Left ventricle myocardium inferior (tissue), 1 donor: ENCODE data around the gene KCNJ11. TPM values are rescaled to one million over a fixed set of nuclear protein-coding genes. Genes with fewer than 3 reads are reported as not detected.
"Not testable (repeated sequence)": the region's sequence is repeated elsewhere in the genome, so short reads cannot be mapped to it uniquely, and the experiment has no call there.

Experiments used
- DNase-seq: peaks from one replicate; pipeline ENCODE4 v3.0.0-alpha.2; 2020
- H3K27ac ChIP-seq: fragments of 200-600 bp; replicated peaks from 2 replicates; pipeline ENCODE4 v1.8.0; 2021
- H3K27me3 ChIP-seq: fragments of 200-600 bp; 2 replicates; pipeline ENCODE4 v1.8.0; 2021; ENCODE audit warnings: low read depth
- H3K36me3 ChIP-seq: fragments of 200-600 bp; 2 replicates; pipeline ENCODE4 v1.8.0; 2021
- H3K4me1 ChIP-seq: fragments of 200-600 bp; 2 replicates; pipeline ENCODE4 v1.8.0; 2021
- H3K4me3 ChIP-seq: fragments of 200-600 bp; 2 replicates; pipeline ENCODE4 v1.8.0; 2021; ENCODE audit warnings: mild to moderate bottlenecking, moderate library complexity
- H3K9me3 ChIP-seq: fragments of 200-600 bp; replicated peaks from 2 replicates; pipeline ENCODE4 v1.8.0; 2021
- intact Hi-C: fragments of 100-400 bp; cut with micrococcal nuclease; formaldehyde crosslinking; loops from one replicate; pipeline ENCODE4 v1.11.0; 2022
- total RNA-seq: library from RNA; stranded (reverse); fragmentation: NEBNext Ultra II Directional; extraction: Animal tissue kit (Norgen Biotek cat#: 25700); gene quantifications from one replicate; pipeline ENCODE4 v1.2.1, GENCODE V29; 2021
- TF ChIP-seq, protein P1 (sequence below): fragments of 200-600 bp; IDR thresholded peaks from 2 replicates; pipeline ENCODE4 v1.8.0; 2021; ENCODE audit warnings: antibody characterized with exemption, mild to moderate bottlenecking, borderline replicate concordance
- donor health status: DM: no; HTN: yes; CAD: no; lungs with severe emphysema.

The KCNJ11 gene
- total RNA-seq, 1 donor from 2014 or later: 17.5 TPM

DNA sequence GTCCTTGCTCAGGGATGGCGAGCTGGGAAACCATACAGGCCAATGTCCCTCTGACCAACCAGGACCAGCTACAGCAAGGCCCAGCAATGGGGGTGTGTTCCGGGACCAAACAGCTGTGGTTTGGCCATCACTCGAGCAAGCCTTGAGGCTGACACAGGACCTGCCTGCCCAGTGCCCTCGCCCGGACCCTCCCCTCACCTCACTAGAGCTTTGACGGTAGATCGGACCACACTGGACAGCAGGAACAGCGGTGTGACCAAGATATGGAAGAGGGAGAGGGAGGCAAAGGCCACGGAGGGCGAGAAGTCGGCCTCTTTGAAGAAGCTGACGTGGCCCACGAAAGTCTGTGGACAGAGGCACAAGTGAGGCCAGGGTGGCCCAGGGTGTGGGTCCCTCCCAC, 42.2 kb upstream of the KCNJ11 start:
- intact Hi-C loops: no loop called here
- no peaks in the 10 kb centered on the region for H3K9me3 ChIP-seq
- no peak overlapping the region for H3K4me3 ChIP-seq
- no peaks in the 10 kb centered on the region for H3K36me3 ChIP-seq
- H3K27ac ChIP-seq: no peak overlapping the region
- TF ChIP-seq, protein P1, sequence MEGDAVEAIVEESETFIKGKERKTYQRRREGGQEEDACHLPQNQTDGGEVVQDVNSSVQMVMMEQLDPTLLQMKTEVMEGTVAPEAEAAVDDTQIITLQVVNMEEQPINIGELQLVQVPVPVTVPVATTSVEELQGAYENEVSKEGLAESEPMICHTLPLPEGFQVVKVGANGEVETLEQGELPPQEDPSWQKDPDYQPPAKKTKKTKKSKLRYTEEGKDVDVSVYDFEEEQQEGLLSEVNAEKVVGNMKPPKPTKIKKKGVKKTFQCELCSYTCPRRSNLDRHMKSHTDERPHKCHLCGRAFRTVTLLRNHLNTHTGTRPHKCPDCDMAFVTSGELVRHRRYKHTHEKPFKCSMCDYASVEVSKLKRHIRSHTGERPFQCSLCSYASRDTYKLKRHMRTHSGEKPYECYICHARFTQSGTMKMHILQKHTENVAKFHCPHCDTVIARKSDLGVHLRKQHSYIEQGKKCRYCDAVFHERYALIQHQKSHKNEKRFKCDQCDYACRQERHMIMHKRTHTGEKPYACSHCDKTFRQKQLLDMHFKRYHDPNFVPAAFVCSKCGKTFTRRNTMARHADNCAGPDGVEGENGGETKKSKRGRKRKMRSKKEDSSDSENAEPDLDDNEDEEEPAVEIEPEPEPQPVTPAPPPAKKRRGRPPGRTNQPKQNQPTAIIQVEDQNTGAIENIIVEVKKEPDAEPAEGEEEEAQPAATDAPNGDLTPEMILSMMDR: no peak
- no peaks in the 10 kb centered on the region for H3K4me1 ChIP-seq
- H3K27me3 ChIP-seq: no peaks in the 10 kb centered on the region
- DNase-seq: no peak

DNA sequence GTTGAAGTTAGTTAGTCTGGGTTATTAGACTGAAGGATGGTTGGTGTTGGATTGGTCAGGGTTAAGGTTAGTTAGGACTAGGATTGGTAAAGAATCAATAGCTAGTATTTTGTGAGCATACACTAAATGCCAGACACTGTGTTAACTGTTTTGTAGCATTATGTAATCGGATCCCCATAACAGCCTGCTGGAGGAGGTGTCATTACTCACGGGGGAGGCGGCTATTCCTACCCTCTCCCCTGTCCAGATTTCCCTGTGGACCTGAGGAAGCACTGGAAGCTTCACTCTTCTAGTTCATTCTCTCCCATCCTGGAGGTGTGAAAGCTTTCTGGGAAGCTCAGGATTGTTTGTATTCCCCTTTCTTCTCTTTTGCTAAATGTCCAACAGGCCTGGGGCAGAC, 40.5 kb upstream of the KCNJ11 start:
- no peaks in the 10 kb centered on the region for H3K36me3 ChIP-seq
- no peak overlapping the region for H3K27ac ChIP-seq
- TF ChIP-seq, protein P1: no peak
- H3K4me1 ChIP-seq: no peaks in the 10 kb centered on the region
- no peak for DNase-seq
- no peaks in the 10 kb centered on the region for H3K9me3 ChIP-seq
- no peaks in the 10 kb centered on the region for H3K27me3 ChIP-seq
- intact Hi-C loops: no loop called here
- no peak overlapping the region for H3K4me3 ChIP-seq

DNA sequence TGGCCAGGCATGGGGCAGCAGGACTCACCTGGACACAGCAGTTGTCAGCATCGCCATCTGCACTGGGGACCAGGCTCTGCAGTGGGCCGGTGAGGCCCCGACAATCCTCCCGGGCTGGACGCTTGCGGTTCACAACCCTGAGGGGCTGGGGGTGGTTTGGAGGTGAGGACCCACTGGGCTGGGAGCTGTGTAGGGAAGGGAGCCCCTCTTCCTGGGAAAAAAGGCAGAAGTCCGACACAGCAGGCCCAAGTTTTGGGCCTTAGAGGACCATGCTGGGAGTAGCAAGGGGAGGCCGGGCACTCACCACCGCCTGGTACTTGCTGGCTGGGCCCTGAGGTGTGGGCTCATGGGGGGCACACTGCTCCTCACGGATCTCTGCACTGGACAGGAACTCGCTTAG, 39.8 kb upstream of the KCNJ11 start:
- H3K27me3 ChIP-seq: no peaks in the 10 kb centered on the region
- H3K4me3 ChIP-seq: no peak overlapping the region
- H3K9me3 ChIP-seq: no peaks in the 10 kb centered on the region
- no peak for DNase-seq
- TF ChIP-seq, protein P1: no peak
- intact Hi-C loops: no loop called here
- no peaks in the 10 kb centered on the region for H3K4me1 ChIP-seq
- no peaks in the 10 kb centered on the region for H3K36me3 ChIP-seq
- H3K27ac ChIP-seq: no peak overlapping the region

DNA sequence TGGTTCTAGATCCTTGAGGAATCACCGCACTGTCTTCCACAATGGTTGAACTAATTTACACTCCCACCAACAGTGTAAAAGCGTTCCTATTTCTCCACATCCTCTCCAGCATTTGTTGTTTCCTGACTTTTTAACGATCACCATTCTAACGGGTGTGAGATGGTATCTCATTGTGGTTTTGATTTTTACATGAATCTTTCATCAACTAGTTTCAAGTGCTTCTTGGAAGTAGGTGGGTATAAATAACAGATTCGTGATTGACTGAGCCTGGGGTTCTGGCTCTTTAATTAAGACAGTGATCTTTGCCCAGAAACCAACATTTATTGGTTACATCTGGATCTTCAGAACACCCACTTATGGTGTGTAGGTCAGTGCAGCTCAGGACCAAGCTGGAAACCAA, 37.8 kb upstream of the KCNJ11 start:
- DNase-seq, H3K27ac ChIP-seq, H3K4me3 ChIP-seq, H3K36me3 ChIP-seq, H3K9me3 ChIP-seq, intact Hi-C loops: not testable (repeated sequence)
- Histone ChIP-seq H3K4me1 (peaks cover 10% of the 10 kb centered on the region), H3K27me3 (peaks cover 15% of the 10 kb centered on the region)

DNA sequence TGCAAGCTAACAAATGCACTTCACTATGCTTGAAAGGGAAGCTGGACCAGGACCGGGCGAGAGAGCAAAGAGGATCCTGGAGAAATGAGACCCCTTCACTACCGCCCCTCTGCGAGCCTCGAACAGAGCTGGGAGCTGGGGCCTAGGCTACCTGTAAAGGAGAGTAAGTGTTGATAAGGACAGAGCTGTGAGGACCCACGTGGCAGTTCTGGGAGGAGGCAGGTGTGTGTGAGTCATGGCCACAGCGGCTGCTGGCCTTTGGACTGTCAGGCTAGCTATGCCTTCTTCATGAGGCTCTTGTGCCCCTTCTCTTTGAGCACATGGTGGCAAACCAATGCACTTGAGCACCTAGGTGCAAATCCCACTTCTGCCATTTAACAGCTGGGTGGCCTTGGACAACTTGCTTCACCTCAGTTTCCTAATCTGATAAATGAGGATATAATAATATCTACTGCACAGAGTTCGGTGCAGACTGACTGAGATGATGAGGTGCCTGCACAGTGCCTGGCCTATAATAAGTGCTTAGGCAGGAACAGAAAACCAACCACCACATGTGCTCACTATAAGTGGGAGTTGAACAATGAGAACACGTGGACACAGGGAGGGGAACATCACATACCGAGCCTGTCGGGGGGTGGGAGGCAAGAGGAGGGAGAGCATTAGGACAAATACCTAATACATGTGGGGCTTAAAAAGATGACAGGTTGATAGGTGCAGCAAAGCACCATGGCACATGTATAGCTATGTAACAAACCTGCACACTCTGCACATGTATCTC, 35.3 kb upstream of the KCNJ11 start:
- H3K4me1 ChIP-seq: peaks cover 11% of the 10 kb centered on the region
- no peaks in the 10 kb centered on the region for H3K36me3 ChIP-seq
- H3K27ac ChIP-seq: no peak overlapping the region
- intact Hi-C loops: no loop called here
- peaks cover 37% of the 10 kb centered on the region for H3K27me3 ChIP-seq
- TF ChIP-seq, protein P1: no peak
- H3K9me3 ChIP-seq: no peaks in the 10 kb centered on the region
- DNase-seq: no peak
- H3K4me3 ChIP-seq: no peak overlapping the region

DNA sequence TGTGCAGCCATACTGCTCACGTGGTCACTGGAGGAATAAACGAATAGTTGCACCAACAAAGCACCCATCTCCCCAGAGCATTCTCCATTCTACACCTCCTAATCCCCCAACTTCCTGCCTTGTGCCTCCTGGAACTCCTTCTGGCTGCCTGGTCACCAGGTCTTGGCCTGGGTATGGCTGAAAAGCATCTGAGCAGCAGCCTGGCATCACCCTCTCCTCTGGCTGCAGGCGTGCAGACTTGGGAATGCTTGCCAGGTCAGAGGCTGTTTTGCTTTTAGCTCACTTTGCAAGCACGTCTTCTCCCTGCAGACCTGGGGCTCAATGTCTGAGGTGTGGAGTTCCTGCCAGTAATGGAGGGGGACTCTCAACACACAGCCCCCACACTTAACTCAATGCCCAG, 33.3 kb upstream of the KCNJ11 start:
- intact Hi-C loops: no loop called here
- no peaks in the 10 kb centered on the region for H3K9me3 ChIP-seq
- H3K27ac ChIP-seq: no peak overlapping the region
- H3K4me1 ChIP-seq: peaks cover 11% of the 10 kb centered on the region
- TF ChIP-seq, protein P1: no peak
- H3K36me3 ChIP-seq: no peaks in the 10 kb centered on the region
- no peak overlapping the region for H3K4me3 ChIP-seq
- H3K27me3 ChIP-seq: peaks cover 49% of the 10 kb centered on the region
- no peak for DNase-seq
